CD4-positive, alpha-beta memory T cell (primary cell): ENCODE measurements around the gene C2CD2. TPM values are rescaled to one million over a fixed set of nuclear protein-coding genes. Genes with fewer than 3 reads are reported as not detected.

Experiments
- CTCF ChIA-PET: fragments of 350-600 bp; sonication (Branson Sonifier 250); formaldehyde crosslinking; loops from one replicate; lab custom pipeline; 2021; ENCODE audit warnings: inconsistent platforms; ENCODE audit not compliant: partially characterized antibody; lab: Charles Lee
- POLR2A ChIA-PET: fragments of 350-600 bp; sonication (Branson Sonifier 250); formaldehyde crosslinking; loops from one replicate; lab custom pipeline; 2021; ENCODE audit not compliant: partially characterized antibody; lab: Charles Lee
- DNase-seq, 5 donors: peaks; one replicate each; pipeline versions ENCODE4 v3.0.0 to v3.0.0-alpha.2; 2020 to 2022; ENCODE audit warnings: mixed read lengths in 1 of 5
- H3K27ac ChIP-seq: one replicate; pipeline ENCODE4 v1.7.0; 2013; ENCODE audit warnings: low read depth, low read length
- H3K27me3 ChIP-seq: 2 replicates; pipeline ENCODE4 v1.7.0; 2013; ENCODE audit warnings: mild to moderate bottlenecking, low read length, moderate library complexity; ENCODE audit not compliant: insufficient read depth
- H3K36me3 ChIP-seq: 2 replicates; pipeline ENCODE4 v1.7.0; 2013; ENCODE audit warnings: mild to moderate bottlenecking, low read length, moderate library complexity; ENCODE audit not compliant: insufficient read depth
- H3K4me1 ChIP-seq: 2 replicates; pipeline ENCODE4 v1.7.0; 2013; ENCODE audit warnings: mild to moderate bottlenecking, low read length, moderate library complexity; ENCODE audit not compliant: insufficient read depth
- H3K4me3 ChIP-seq, 2 donors: one replicate each; pipeline ENCODE4 v1.7.0; 2013; ENCODE audit warnings: low read length in 2 of 2, mild to moderate bottlenecking in 1 of 2
- H3K9me3 ChIP-seq, 2 donors: one replicate each; pipeline ENCODE4 v1.7.0; 2013; ENCODE audit warnings: low read length in 2 of 2, control low read depth in 1 of 2; ENCODE audit not compliant: control insufficient read depth in 1 of 2
- H3K27ac Mint-ChIP-seq, 7 donors: one replicate each; pipeline ENCODE4 v1.8.0; 2020 to 2021; ENCODE audit warnings: mixed read lengths in 7 of 7, mild to moderate bottlenecking in 6 of 7, inconsistent platforms in 3 of 7, moderate library complexity in 3 of 7
- H3K27me3 Mint-ChIP-seq, 2 donors: one replicate each; pipeline ENCODE4 v1.8.0; 2020 to 2021; ENCODE audit warnings: mixed read lengths in 2 of 2
- H3K36me3 Mint-ChIP-seq, 2 donors: one replicate each; pipeline ENCODE4 v1.8.0; 2020 to 2021; ENCODE audit warnings: mixed read lengths in 2 of 2, inconsistent platforms in 1 of 2, mild to moderate bottlenecking in 1 of 2
- H3K4me1 Mint-ChIP-seq, 4 donors: one replicate each; pipeline ENCODE4 v1.8.0; 2020 to 2021; ENCODE audit warnings: mixed read lengths in 4 of 4, mild to moderate bottlenecking in 1 of 4
- H3K4me3 Mint-ChIP-seq, 8 donors: one replicate each; pipeline ENCODE4 v1.8.0; 2020 to 2021; ENCODE audit warnings: mixed read lengths in 8 of 8, mild to moderate bottlenecking in 7 of 8, moderate library complexity in 6 of 8, inconsistent platforms in 3 of 8
- H3K9me3 Mint-ChIP-seq, 8 donors: one replicate each; pipeline ENCODE4 v1.8.0; 2020 to 2021; ENCODE audit warnings: mixed read lengths in 8 of 8, mild to moderate bottlenecking in 5 of 8, inconsistent platforms in 3 of 8, moderate library complexity in 1 of 8
- intact Hi-C: fragments of 100-400 bp; cut with micrococcal nuclease; formaldehyde crosslinking; loops from one replicate; pipeline ENCODE4 v1.15.1; 2023
- polyA plus RNA-seq, 2 donors: library from polyadenylated mRNA; unstranded; fragments of 300-500 nt; fragmentation: Illumina TruSeq; gene quantifications; one replicate each; pipeline ENCODE4 v1.2.3, GENCODE V29; 2021
- total RNA-seq, 2 experiments: library from RNA; stranded (reverse); gene quantifications; one replicate each; pipeline ENCODE4 v1.2.3, GENCODE V29; 2021

The C2CD2 gene
- total and polyA plus RNA-seq, 4 experiments from 2014 or later = 1.9 to 11.0 (median 7.0) TPM

DNA sequence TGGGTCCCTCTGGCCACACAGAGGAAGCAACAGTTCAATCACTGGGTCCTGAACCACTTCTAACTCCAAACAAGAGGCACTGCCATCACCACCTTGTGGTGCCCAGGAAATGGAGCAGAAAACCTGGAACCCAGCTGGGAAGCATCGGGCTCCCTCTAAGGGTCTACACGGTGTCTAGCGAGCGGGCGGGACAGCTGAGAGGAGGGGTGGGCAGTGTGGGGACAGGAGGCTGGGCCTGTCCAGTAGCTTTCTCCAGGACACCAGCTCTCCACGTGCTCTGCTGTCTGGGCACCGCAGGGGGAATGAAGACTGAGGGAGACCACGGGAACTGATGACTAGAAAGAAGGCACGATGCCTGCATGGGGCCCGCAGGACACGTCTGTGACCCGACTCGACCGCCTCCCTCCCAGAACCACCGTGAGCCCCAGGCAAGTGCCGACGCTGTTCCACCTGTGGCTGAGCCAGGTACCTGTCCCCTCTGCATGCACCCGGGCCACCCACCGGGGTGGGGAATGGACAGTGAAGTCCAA lies 69.3 kb downstream of the C2CD2 start:
- Mint-ChIP-seq H3K4me1 (peaks cover 0 to 5% (median 4%) of the 10 kb centered on the region in 4 donors), H3K27me3 (no peaks in the 10 kb centered on the region), H3K9me3 (peaks cover 0 to 2% (median 0%) of the 10 kb centered on the region in 8 donors), H3K4me3 (peak overlapping the region in 1 of 8 donors; percentile 47), H3K36me3 (no peaks in the 10 kb centered on the region), H3K27ac (no peak overlapping the region)
- Histone ChIP-seq H3K36me3 (no peaks in the 10 kb centered on the region), H3K4me3 (no peak overlapping the region), H3K27ac (no peak overlapping the region), H3K4me1 (peaks cover 8% of the 10 kb centered on the region), H3K9me3 (no peaks in the 10 kb centered on the region), H3K27me3 (no peaks in the 10 kb centered on the region)
- CTCF ChIA-PET = interaction anchor here (1.6 kb wide), 1 partner anchor 224 kb away, joined by 6 read pairs; no protein-coding TSS in a partner anchor
- DNase-seq = no peak
- POLR2A ChIA-PET = no interaction called here
- intact Hi-C loops = no loop called here

DNA sequence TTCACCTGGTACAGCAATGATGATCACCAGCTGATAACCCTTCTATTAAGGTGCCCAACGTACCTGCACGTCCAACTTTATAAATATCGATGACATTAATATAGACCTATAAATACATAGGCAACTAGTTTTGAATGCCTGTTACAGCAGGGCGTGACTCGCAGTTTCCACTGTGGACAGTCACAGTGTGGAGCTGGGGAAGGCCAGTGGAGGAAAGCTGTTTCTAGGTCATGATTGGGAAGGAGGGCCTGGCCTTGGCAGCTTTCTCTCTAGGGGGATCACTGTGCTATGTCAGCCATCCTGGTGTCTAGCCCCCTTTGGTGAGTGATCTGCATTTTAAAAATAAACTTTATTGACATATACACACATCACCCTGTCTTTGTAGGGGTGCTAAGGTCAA lies 70.2 kb downstream of the C2CD2 start:
- H3K27ac Mint-ChIP-seq = no peak overlapping the region
- POLR2A ChIA-PET = no interaction called here

DNA sequence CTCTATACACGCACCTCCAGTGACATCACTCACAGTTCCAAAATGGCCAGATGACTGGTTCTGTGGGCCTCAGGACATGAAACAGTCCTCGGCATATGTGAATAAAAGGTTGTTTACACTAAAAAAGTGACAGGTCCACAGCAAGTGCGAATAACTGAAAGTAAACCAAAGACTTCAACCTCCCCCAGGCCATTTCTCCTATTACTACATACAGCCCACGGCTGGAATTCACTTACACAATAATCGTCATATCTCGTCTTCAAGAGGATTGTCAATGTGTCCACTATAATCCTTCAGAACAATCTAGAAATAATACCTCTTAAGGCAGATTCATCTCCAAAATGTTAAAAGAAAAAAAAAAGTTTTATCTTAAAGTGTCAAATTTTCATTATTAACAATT lies 72.8 kb downstream of the C2CD2 start:
- H3K27ac ChIP-seq = no peak overlapping the region
- no peaks in the 10 kb centered on the region for H3K36me3 ChIP-seq
- Mint-ChIP-seq H3K27ac (peak overlapping the region in 3 of 7 donors; percentile 16 to 71 (median 68)), H3K4me3 (peak overlapping the region in 6 of 8 donors; percentile 4 to 65 (median 39)), H3K36me3 (peaks cover 0 to 2% of the 10 kb centered on the region in 2 donors), H3K27me3 (no peaks in the 10 kb centered on the region), H3K4me1 (peaks cover 12 to 27% (median 19%) of the 10 kb centered on the region in 4 donors), H3K9me3 (peaks cover 0 to 2% (median 0%) of the 10 kb centered on the region in 8 donors)
- no peak overlapping the region for H3K4me3 ChIP-seq
- H3K9me3 ChIP-seq = no peaks in the 10 kb centered on the region
- DNase-seq = no peak
- no peaks in the 10 kb centered on the region for H3K27me3 ChIP-seq
- H3K4me1 ChIP-seq = peaks cover 26% of the 10 kb centered on the region
- POLR2A ChIA-PET = no interaction called here
- CTCF ChIA-PET = no interaction called here
- intact Hi-C loops = no loop called here

More for the DNA sequence above, 70.2 kb downstream of the C2CD2 start:
- DNase-seq = no peak
- Mint-ChIP-seq H3K9me3 (peaks cover 0 to 2% (median 0%) of the 10 kb centered on the region in 8 donors), H3K4me3 (no peak overlapping the region), H3K27me3 (no peaks in the 10 kb centered on the region), H3K36me3 (no peaks in the 10 kb centered on the region), H3K4me1 (peaks cover 0 to 6% (median 5%) of the 10 kb centered on the region in 4 donors)
- intact Hi-C loops = no loop called here
- H3K36me3 ChIP-seq = no peaks in the 10 kb centered on the region
- H3K4me3 ChIP-seq = no peak overlapping the region
- H3K9me3 ChIP-seq = no peaks in the 10 kb centered on the region
- CTCF ChIA-PET = interaction anchor here (1.3 to 1.6 kb wide), 2 partner anchors 12 to 225 kb away, joined by 4 to 6 read pairs; no protein-coding TSS in a partner anchor
- H3K4me1 ChIP-seq = peaks cover 8% of the 10 kb centered on the region
- H3K27ac ChIP-seq = no peak overlapping the region
- H3K27me3 ChIP-seq = no peaks in the 10 kb centered on the region

DNA sequence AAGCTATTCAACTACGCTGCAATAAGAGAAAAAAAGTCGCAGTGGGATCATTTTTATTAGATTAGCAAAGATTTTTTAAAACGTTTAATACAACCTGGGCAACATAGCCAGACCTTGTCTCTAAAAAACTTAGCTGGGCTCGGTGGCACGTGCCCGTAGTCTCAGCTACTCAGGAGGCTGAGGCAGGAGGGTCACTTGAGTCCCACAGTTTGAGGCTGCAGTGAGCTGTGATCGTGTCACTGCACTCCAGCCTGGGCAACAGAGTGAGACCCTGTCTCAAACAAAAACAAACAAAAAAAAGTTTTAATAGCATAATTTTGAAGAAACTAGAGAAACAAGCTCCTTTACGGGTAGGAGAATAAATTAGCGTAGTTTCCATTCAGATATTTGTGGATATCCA lies 73.7 kb downstream of the C2CD2 start:
- H3K9me3 ChIP-seq = no peaks in the 10 kb centered on the region
- Mint-ChIP-seq H3K4me3 (peak overlapping the region in 7 of 8 donors; percentile 85 to 93 (median 90)), H3K27me3 (no peaks in the 10 kb centered on the region), H3K9me3 (peaks cover 0 to 2% (median 0%) of the 10 kb centered on the region in 8 donors), H3K27ac (peak overlapping the region in 4 of 7 donors; percentile 71 to 96 (median 90)), H3K4me1 (peaks cover 14 to 36% (median 24%) of the 10 kb centered on the region in 4 donors), H3K36me3 (peaks cover 0 to 7% of the 10 kb centered on the region in 2 donors)
- no peaks in the 10 kb centered on the region for H3K27me3 ChIP-seq
- intact Hi-C loops = no loop called here
- ChIA-PET POLR2A (interaction anchor here (0.5 to 3.6 kb wide), 9 partner anchors 16 to 524 kb away, joined by 3 to 53 read pairs (median 4); partner anchors contain the start of genes UBASH3A and ZBTB21), CTCF (interaction anchor here (1.1 to 1.9 kb wide), 5 partner anchors 16 to 228 kb away, joined by 3 to 13 read pairs (median 4); no protein-coding TSS in a partner anchor)
- DNase-seq = no peak
- H3K4me1 ChIP-seq = peaks cover 26% of the 10 kb centered on the region
- H3K36me3 ChIP-seq = no peaks in the 10 kb centered on the region
- H3K4me3 ChIP-seq = peak overlapping the region in 1 of 2 donors; percentile 74
- no peak overlapping the region for H3K27ac ChIP-seq

DNA sequence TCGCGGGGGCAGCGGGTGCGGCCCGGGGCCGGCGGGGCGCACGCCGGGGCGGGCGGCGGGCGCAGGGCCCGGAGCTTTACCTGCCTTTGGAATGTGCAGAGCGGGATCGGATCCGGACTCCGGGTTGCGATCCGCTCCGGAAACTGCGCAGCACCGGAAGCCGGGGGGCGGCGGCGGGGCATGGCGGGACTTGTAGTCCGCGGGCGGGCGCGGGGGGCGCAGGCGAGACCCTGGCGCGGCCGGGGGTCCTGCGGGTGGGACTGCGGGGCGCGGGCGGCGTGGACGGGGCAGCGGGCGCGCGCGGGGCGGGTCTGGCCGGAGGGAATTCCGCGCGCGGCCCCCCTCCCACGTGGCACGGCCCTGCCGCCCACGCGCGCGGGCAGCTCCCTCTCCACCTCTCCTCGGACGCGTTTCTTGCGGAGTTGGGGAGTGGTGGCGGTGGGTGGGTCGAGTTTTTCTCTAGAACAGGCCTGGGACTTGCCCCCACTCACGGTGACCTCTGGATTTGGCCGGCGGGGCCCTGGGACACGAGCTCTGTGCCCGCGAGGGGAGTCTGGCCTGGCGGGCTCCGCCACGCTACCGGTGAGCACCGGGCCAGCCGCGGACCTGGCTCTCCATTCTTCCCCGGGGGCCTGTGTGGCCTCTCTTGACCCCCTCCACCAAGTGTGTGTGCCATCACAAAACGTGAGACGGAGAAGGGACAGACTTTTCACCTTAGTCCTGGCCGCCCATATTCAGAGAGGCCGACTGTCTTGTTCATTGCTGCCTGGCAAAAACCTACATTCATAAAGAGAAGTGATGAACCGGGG lies 74.4 kb downstream of the C2CD2 start, which contains the start of gene PRDM15:
TSS of gene PRDM15 (minus strand) at position 155 of the 809 bp plus-strand sequence. CDS start 18,981 bp downstream, outside the sequence.
- peak within 1 kb of the TSS; percentile 85 to 97 (median 96) for H3K27ac Mint-ChIP-seq
- intact Hi-C loops = loop anchor here (1.0 kb wide), 3 partner anchors 47 to 229 kb away; no protein-coding TSS in a partner anchor
- H3K4me3 Mint-ChIP-seq = peak within 1 kb of the TSS; percentile 90 to 93 (median 92)
- peaks cover 0 to 7% of the 10 kb centered on the region in 2 donors for H3K36me3 Mint-ChIP-seq
- H3K36me3 ChIP-seq = no peaks in the 10 kb centered on the region
- peaks cover 26% of the 10 kb centered on the region for H3K4me1 ChIP-seq
- H3K4me1 Mint-ChIP-seq = peaks cover 14 to 37% (median 27%) of the 10 kb centered on the region in 4 donors
- peak; percentile 73 to 81 (median 75) for DNase-seq
- peak within 1 kb of the TSS; percentile 60 to 74 for H3K4me3 ChIP-seq
- no peaks in the 10 kb centered on the region for H3K27me3 ChIP-seq
- H3K27me3 Mint-ChIP-seq = no peaks in the 10 kb centered on the region
- ChIA-PET CTCF (interaction anchor here (1.1 to 1.9 kb wide), 5 partner anchors 17 to 228 kb away, joined by 3 to 13 read pairs (median 4); no protein-coding TSS in a partner anchor), POLR2A (interaction anchor here (0.7 to 3.6 kb wide), 10 partner anchors 16 to 525 kb away, joined by 3 to 53 read pairs (median 6); partner anchors contain the start of genes UBASH3A and ZBTB21)
- H3K9me3 Mint-ChIP-seq = peaks cover 0 to 1% (median 0%) of the 10 kb centered on the region in 8 donors
- H3K27ac ChIP-seq = peak within 1 kb of the TSS; percentile 69
- no peaks in the 10 kb centered on the region for H3K9me3 ChIP-seq

DNA sequence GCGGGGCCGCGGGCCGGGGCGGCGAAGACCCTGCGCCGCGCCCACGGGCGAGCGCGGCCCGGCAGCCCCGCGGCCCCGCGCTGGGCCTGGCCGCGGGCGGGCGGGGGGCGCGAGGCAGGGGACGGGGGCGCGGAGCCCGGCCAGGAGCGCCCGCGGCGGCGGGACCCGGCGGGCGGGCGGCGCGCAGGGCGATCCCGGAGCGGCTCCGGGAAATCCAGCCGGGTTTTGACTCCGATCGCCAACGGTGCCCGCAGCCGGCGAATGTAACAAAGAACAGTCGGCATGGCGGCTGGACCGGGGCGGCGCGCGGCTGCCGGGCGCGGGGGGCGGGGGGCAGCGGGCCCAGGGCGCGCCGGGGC lies 75.0 kb downstream of the C2CD2 start:
- no peaks in the 10 kb centered on the region for H3K36me3 ChIP-seq
- H3K4me1 ChIP-seq = peaks cover 26% of the 10 kb centered on the region
- H3K27me3 Mint-ChIP-seq = no peaks in the 10 kb centered on the region
- intact Hi-C loops = loop anchor here (1.0 kb wide), 4 partner anchors 16 to 229 kb away; no protein-coding TSS in a partner anchor
- H3K9me3 ChIP-seq = no peaks in the 10 kb centered on the region
- H3K36me3 Mint-ChIP-seq = peaks cover 0 to 7% of the 10 kb centered on the region in 2 donors
- ChIA-PET POLR2A (interaction anchor here (1.8 to 3.6 kb wide), 5 partner anchors 17 to 229 kb away, joined by 6 to 53 read pairs (median 12); no protein-coding TSS in a partner anchor), CTCF (interaction anchor here (1.1 to 1.9 kb wide), 2 partner anchors 41 to 229 kb away, joined by 3 to 13 read pairs; no protein-coding TSS in a partner anchor)
- peak overlapping the region in 1 of 7 donors; percentile 89 for H3K27ac Mint-ChIP-seq
- no peaks in the 10 kb centered on the region for H3K9me3 Mint-ChIP-seq
- H3K4me3 ChIP-seq = peak overlapping the region in 1 of 2 donors; percentile 70
- no peak overlapping the region for H3K27ac ChIP-seq
- DNase-seq = peak; percentile 71 to 81 (median 77)
- peaks cover 15 to 37% (median 29%) of the 10 kb centered on the region in 4 donors for H3K4me1 Mint-ChIP-seq
- H3K4me3 Mint-ChIP-seq = peak overlapping the region in 6 of 8 donors; percentile 25 to 83 (median 54)
- H3K27me3 ChIP-seq = no peaks in the 10 kb centered on the region
